Mesenchymal stem cell (in vitro differentiated cells and primary cell): ENCODE data around the gene ADAM12.

Experiments used
- DNase-seq: peaks from one replicate; pipeline ENCODE4 v3.0.0-alpha.2; 2013
- H2AFZ ChIP-seq: one replicate; pipeline ENCODE4 v1.6.1; 2013; ENCODE audit warnings: low read depth, mild to moderate bottlenecking, control low read depth, inconsistent platforms, low read length, moderate library complexity
- H2AK5ac ChIP-seq: 2 replicates; pipeline ENCODE4 v1.6.1; 2013; ENCODE audit warnings: low read length, moderate library complexity, mild to moderate bottlenecking, inconsistent platforms; ENCODE audit not compliant: severe bottlenecking
- H2BK120ac ChIP-seq: one replicate; pipeline ENCODE4 v1.6.1; 2013; ENCODE audit warnings: low read depth, mild to moderate bottlenecking, inconsistent platforms, low read length, moderate library complexity
- H2BK12ac ChIP-seq, 2 experiments: one replicate each; pipeline ENCODE4 v1.6.1; 2013; ENCODE audit warnings: inconsistent platforms in 2 of 2, low read length in 2 of 2, mild to moderate bottlenecking in 2 of 2, moderate library complexity in 2 of 2, control low read depth in 1 of 2
- H2BK15ac ChIP-seq: one replicate; pipeline ENCODE4 v1.6.1; 2013; ENCODE audit warnings: mild to moderate bottlenecking, low read depth, inconsistent platforms; ENCODE audit not compliant: poor library complexity, severe bottlenecking
- H2BK5ac ChIP-seq: 2 replicates; pipeline ENCODE4 v1.6.1; 2013; ENCODE audit warnings: low read depth, mild to moderate bottlenecking, low read length, control low read depth, inconsistent platforms; ENCODE audit not compliant: poor library complexity, severe bottlenecking
- H3K14ac ChIP-seq, 2 experiments: one replicate each; pipeline ENCODE4 v1.6.1; 2013; ENCODE audit warnings: inconsistent platforms in 2 of 2, low read length in 2 of 2, control low read depth in 1 of 2, mild to moderate bottlenecking in 1 of 2, moderate library complexity in 1 of 2
- H3K18ac ChIP-seq, 2 experiments: one replicate each; pipeline ENCODE4 v1.6.1; 2013; ENCODE audit warnings: inconsistent platforms in 2 of 2, low read length in 2 of 2, control low read depth in 1 of 2, low read depth in 1 of 2, mild to moderate bottlenecking in 1 of 2
- H3K23ac ChIP-seq, 2 experiments: one replicate each; pipeline ENCODE4 v1.6.1; 2013; ENCODE audit warnings: inconsistent platforms in 2 of 2, low read length in 2 of 2, mild to moderate bottlenecking in 2 of 2, moderate library complexity in 2 of 2, control low read depth in 1 of 2
- H3K27ac ChIP-seq: 2 replicates; pipeline ENCODE4 v1.5.1; 2013; ENCODE audit warnings: mild to moderate bottlenecking, moderate library complexity, low read length, control low read depth, inconsistent platforms; ENCODE audit not compliant: poor library complexity, severe bottlenecking
- H3K27me3 ChIP-seq, 2 experiments: 2 replicates each; pipeline versions ENCODE4 v1.6.1 to v1.7.0; 2013; ENCODE audit warnings: low read length in 2 of 2, mild to moderate bottlenecking in 2 of 2, moderate library complexity in 2 of 2, control low read depth in 1 of 2, inconsistent platforms in 1 of 2; ENCODE audit not compliant: control insufficient read depth in 1 of 2, insufficient read depth in 1 of 2
- H3K36me3 ChIP-seq, 2 experiments: 2 replicates each; pipeline versions ENCODE4 v1.6.1 to v1.7.0; 2013; ENCODE audit warnings: low read length in 2 of 2, control low read depth in 1 of 2, inconsistent platforms in 1 of 2, low read depth in 1 of 2, mild to moderate bottlenecking in 1 of 2; ENCODE audit not compliant: insufficient read depth in 2 of 2, control insufficient read depth in 1 of 2
- H3K4ac ChIP-seq, 2 experiments: one replicate each; pipeline ENCODE4 v1.6.1; 2013; ENCODE audit warnings: inconsistent platforms in 2 of 2, low read length in 2 of 2, mild to moderate bottlenecking in 2 of 2, moderate library complexity in 2 of 2, control low read depth in 1 of 2, low read depth in 1 of 2
- H3K4me1 ChIP-seq: 2 replicates; pipeline ENCODE4 v1.6.1; 2013; ENCODE audit warnings: low read depth, low read length, control low read depth; ENCODE audit not compliant: control insufficient read depth, insufficient read depth
- H3K4me2 ChIP-seq: 2 replicates; pipeline ENCODE4 v1.6.1; 2013; ENCODE audit warnings: low read length, mild to moderate bottlenecking, inconsistent platforms; ENCODE audit not compliant: poor library complexity, severe bottlenecking
- H3K4me3 ChIP-seq, 2 experiments: 2 replicates each; pipeline versions ENCODE4 v1.5.1 to v1.7.0; 2013; ENCODE audit warnings: low read length in 2 of 2, mild to moderate bottlenecking in 2 of 2, control low read depth in 1 of 2, low read depth in 1 of 2; ENCODE audit not compliant: insufficient read depth in 1 of 2
- H3K79me1 ChIP-seq: replicated peaks from 2 replicates; pipeline ENCODE4 v1.6.1; 2013; ENCODE audit warnings: mild to moderate bottlenecking, control low read depth, low read length, inconsistent platforms; ENCODE audit not compliant: poor library complexity, severe bottlenecking
- H3K9ac ChIP-seq: 2 replicates; pipeline ENCODE4 v1.7.0; 2013; ENCODE audit warnings: mild to moderate bottlenecking, low read length, moderate library complexity
- H3K9me3 ChIP-seq: 2 replicates; pipeline ENCODE4 v1.7.0; 2013; ENCODE audit warnings: mild to moderate bottlenecking, low read length; ENCODE audit not compliant: control insufficient read depth
- H4K8ac ChIP-seq: one replicate; pipeline ENCODE4 v1.6.1; 2013; ENCODE audit warnings: inconsistent platforms, mild to moderate bottlenecking, low read length, moderate library complexity
- H4K91ac ChIP-seq: one replicate; pipeline ENCODE4 v1.6.1; 2013; ENCODE audit warnings: mild to moderate bottlenecking, low read length, inconsistent platforms
- WGBS: methylation state at CpG from one replicate; pipeline ENCODE4 v1.1.7; 2013; ENCODE audit warnings: mixed read lengths; 5-methylcytosine and 5-hydroxymethylcytosine counted together

ADAM12 gene

GRCh38 chr10:126239844-126240243 lies 148.4 kb downstream of the ADAM12 start:
- Histone ChIP-seq H3K14ac (peak overlapping the region in 1 of 2 experiments; percentile 63), H3K4ac (peak overlapping the region; percentile 29 to 58), H2BK120ac (peak overlapping the region; percentile 12), H4K91ac (peak overlapping the region; percentile 79), H3K9ac (no peak overlapping the region), H4K8ac (peak overlapping the region; percentile 35), H2BK12ac (peak overlapping the region in 1 of 2 experiments; percentile 99), H3K9me3 (no peaks in the 10 kb centered on the region), H2BK5ac (no peak overlapping the region), H3K4me1 (peaks cover 32% of the 10 kb centered on the region), H3K18ac (peak overlapping the region; percentile 60 to 73), H3K4me3 (no peak overlapping the region), H3K27ac (no peak overlapping the region), H3K79me1 (peaks cover 38% of the 10 kb centered on the region), H2AFZ (no peak overlapping the region), H2AK5ac (peak overlapping the region; percentile 4), H3K27me3 (no peaks in the 10 kb centered on the region), H3K23ac (no peak overlapping the region), H3K4me2 (no peak overlapping the region), H3K36me3 (peaks cover 12 to 16% of the 10 kb centered on the region in 2 experiments), H2BK15ac (no peak overlapping the region)
- no peak for DNase-seq
- 87% methylated on average over 8 of the region's 8 CpGs for WGBS

GRCh38 chr10:126235979-126236851 lies 152.1 kb downstream of the ADAM12 start:
- Histone ChIP-seq H2BK12ac (peak overlapping the region; percentile 38 to 59), H4K91ac (peak overlapping the region; percentile 88), H3K4me1 (peaks cover 20% of the 10 kb centered on the region), H2AK5ac (peak overlapping the region; percentile 15), H2BK5ac (no peak overlapping the region), H4K8ac (peak overlapping the region; percentile 82), H3K4me2 (no peak overlapping the region), H3K14ac (no peak overlapping the region), H3K9ac (no peak overlapping the region), H3K18ac (peak overlapping the region; percentile 48 to 71), H2BK120ac (peak overlapping the region; percentile 45), H3K4ac (peak overlapping the region in 1 of 2 experiments; percentile 65), H3K36me3 (peaks cover 23 to 45% of the 10 kb centered on the region in 2 experiments), H2AFZ (no peak overlapping the region), H3K27me3 (no peaks in the 10 kb centered on the region), H3K9me3 (no peaks in the 10 kb centered on the region), H3K23ac (no peak overlapping the region), H3K4me3 (no peak overlapping the region), H3K79me1 (peaks cover 58% of the 10 kb centered on the region), H2BK15ac (peak overlapping the region; percentile 4), H3K27ac (no peak overlapping the region)
- no peak for DNase-seq
- 94% methylated on average over 12 of the region's 12 CpGs for WGBS

DNA sequence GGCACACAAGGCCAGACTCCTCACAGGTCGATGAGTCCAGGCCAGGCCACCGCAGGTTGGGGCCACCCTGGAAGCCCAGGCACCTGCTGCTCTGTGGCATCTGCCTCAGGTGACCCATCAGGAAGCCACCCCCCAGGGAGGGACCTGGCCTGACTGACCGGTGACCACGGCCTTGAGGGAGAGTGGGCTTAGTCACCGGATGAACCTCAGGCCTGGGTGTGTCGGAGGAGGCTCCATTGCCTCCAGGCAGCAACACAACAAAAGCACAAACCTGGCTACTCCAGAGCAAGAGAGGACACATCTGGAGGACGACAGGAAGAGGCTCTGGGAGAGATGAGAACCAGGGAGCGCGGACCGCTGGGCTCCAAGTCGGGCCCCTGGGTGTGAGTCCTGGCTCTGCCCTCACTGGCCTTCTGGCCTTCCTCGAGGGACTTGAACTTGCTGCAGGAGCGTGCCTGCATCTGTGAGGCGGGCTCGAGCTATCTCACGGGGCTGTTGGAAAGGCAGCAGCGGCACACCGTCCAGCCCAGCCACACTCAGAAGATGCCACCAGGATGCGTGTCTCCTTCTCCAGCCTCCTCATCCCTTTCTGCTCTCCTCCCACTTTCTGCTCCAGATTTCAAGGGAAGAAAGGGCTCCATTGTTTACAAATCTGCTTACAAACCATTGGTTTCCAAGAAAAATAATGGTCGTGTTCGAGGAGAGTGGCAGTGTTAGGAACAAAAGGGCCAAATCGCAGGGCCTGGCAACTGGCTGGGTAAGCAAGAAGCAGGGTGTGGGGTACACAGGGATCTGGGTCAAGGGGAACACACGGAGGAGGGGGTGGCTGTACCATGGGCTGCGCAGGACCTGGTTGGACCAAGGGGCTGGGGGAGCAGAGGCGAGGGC lies 152.9 kb downstream of the ADAM12 start:
- no peak for DNase-seq
- Histone ChIP-seq H4K8ac (peak overlapping the region; percentile 82), H3K14ac (no peak overlapping the region), H3K36me3 (peaks cover 23 to 43% of the 10 kb centered on the region in 2 experiments), H2BK12ac (peak overlapping the region; percentile 38 to 59), H2BK5ac (no peak overlapping the region), H3K4me2 (no peak overlapping the region), H3K9ac (no peak overlapping the region), H3K79me1 (peaks cover 53% of the 10 kb centered on the region), H2AK5ac (peak overlapping the region; percentile 15), H3K4me3 (no peak overlapping the region), H2BK15ac (peak overlapping the region; percentile 4), H3K18ac (peak overlapping the region; percentile 48 to 71), H3K9me3 (no peaks in the 10 kb centered on the region), H3K27ac (no peak overlapping the region), H2BK120ac (peak overlapping the region; percentile 45), H3K4ac (peak overlapping the region in 1 of 2 experiments; percentile 65), H3K27me3 (no peaks in the 10 kb centered on the region), H2AFZ (no peak overlapping the region), H3K4me1 (peaks cover 17% of the 10 kb centered on the region), H4K91ac (peak overlapping the region; percentile 88), H3K23ac (no peak overlapping the region)
- WGBS = 90% methylated on average over 25 of the region's 25 CpGs
